HEK293T (cell line): Measurements from ENCODE around the gene RNF114.

ENCODE experiments used
- ARNT ChIP-seq: fragments of 450-650 bp; IDR thresholded peaks from 2 replicates; pipeline ENCODE4 v1.6.1; 2017; ENCODE audit warnings: mild to moderate bottlenecking
- CTBP1 ChIP-seq: fragments of 450-650 bp; IDR thresholded peaks from 2 replicates; pipeline ENCODE4 v1.6.1; 2016; ENCODE audit warnings: borderline replicate concordance
- HDGF ChIP-seq: fragments of 450-650 bp; IDR thresholded peaks from 2 replicates; pipeline ENCODE4 v1.6.1; 2017; ENCODE audit warnings: antibody characterized with exemption, borderline replicate concordance
- NFRKB ChIP-seq: fragments of 450-650 bp; IDR thresholded peaks from 2 replicates; pipeline ENCODE4 v1.6.1; 2016; ENCODE audit warnings: mild to moderate bottlenecking, moderate library complexity
- SP1 ChIP-seq: fragments of 450-650 bp; IDR thresholded peaks from 2 replicates; pipeline ENCODE4 v1.6.1; 2017
- SUZ12 ChIP-seq: fragments of 450-650 bp; IDR thresholded peaks from 2 replicates; pipeline ENCODE4 v1.6.1; 2016; ENCODE audit warnings: mild to moderate bottlenecking

- TF ChIP-seq ARNT (no peak), CTBP1 (no peak), SUZ12 (no peak), NFRKB (no peak), SP1 (no peak), HDGF (no peak)
These were observed 12.8 kb downstream of the RNF114 start for GRCh38 chr20:49948809-49949507.
